H1 (cell line): Measurements from ENCODE around the gene GALE. TPM values are rescaled to one million over a fixed set of nuclear protein-coding genes. Genes with fewer than 3 reads are reported as not detected.

Source experiments
- CEBPB ChIP-seq: IDR thresholded peaks from 2 replicates; pipeline ENCODE4 v1.6.1; 2012; ENCODE audit warnings: low read depth, low read length
- EGR1 ChIP-seq: IDR thresholded peaks from 2 replicates; pipeline ENCODE4 v1.6.1; 2011; ENCODE audit warnings: low read depth, low read length, borderline replicate concordance
- KDM4A ChIP-seq: IDR thresholded peaks from one replicate; pipeline ENCODE4 v1.7.1; 2012; ENCODE audit warnings: low read depth, mild to moderate bottlenecking, moderate library complexity, low read length, inconsistent platforms; ENCODE audit not compliant: severe bottlenecking
- PHF8 ChIP-seq: fragments of 200-600 bp; sonication (generic); conservative IDR thresholded peaks from 2 replicates; pipeline ENCODE4 v1.7.1; 2012; ENCODE audit warnings: low read depth, mild to moderate bottlenecking, inconsistent platforms, low read length, moderate library complexity
- RBBP5 ChIP-seq: IDR thresholded peaks from 2 replicates; pipeline ENCODE4 v1.7.1; 2012; ENCODE audit warnings: low read depth, mild to moderate bottlenecking, inconsistent platforms, low read length, moderate library complexity, borderline replicate concordance
- YY1 ChIP-seq: IDR thresholded peaks from 2 replicates; pipeline ENCODE4 v1.6.1; 2011; ENCODE audit warnings: low read depth, mild to moderate bottlenecking, low read length
- polyA plus RNA-seq, 7 experiments: library from polyadenylated mRNA; depleted of rRNA in 3 of 7; stranded (reverse) in 5 of 7; unstranded in 2 of 7; fragments of >200 nt in 5 of 7; fragments of 200-250 nt in 2 of 7; gene quantifications; 1 replicate in 5 of 7; 2 replicates in 1 of 7; 4 replicates in 1 of 7; pipeline versions ENCODE4 v1.2.1 to v1.2.3, GENCODE V29; 2011 to 2013; ENCODE audit warnings: missing spikeins in 2 of 7, mixed read lengths in 2 of 7
- total RNA-seq: library from RNA; stranded (reverse); fragmentation: NEBNext Ultra II Directional; extraction: Animal tissue kit (Norgen Biotek cat#: 25700); gene quantifications from 2 replicates; pipeline ENCODE4 v1.2.1, GENCODE V29; 2021

The GALE gene
- total and polyA plus RNA-seq, 2 of the 8 experiments (the other 6 are each of a cell fraction or from before 2014, with no cell fraction given) = 26.0 to 33.9 TPM

- no peak for TF ChIP-seq RBBP5
- TF ChIP-seq EGR1 = no peak
- no peak for TF ChIP-seq YY1
- TF ChIP-seq KDM4A = no peak
- no peak for TF ChIP-seq CEBPB
- no peak for TF ChIP-seq PHF8
Observed at GRCh38 chr1:23792151-23792945, 8.2 kb downstream of the GALE start (continued).
